ENCODE results near the gene PSMF1. TPM values are rescaled to one million over a fixed set of nuclear protein-coding genes. Genes with fewer than 3 reads are reported as not detected.

Gene PSMF1
- total RNA-seq, 1 experiment from 2014 or later: 153 TPM

- ChIA-PET RAD21 (ENCODE audit: low non-redundant PET in 1 of 2, low total read pairs in 2 of 2, uncharacterized antibody in 2 of 2, unreplicated experiment in 2 of 2) (no interaction called here), POLR2A (no interaction called here), CTCF (no interaction called here)
- Histone ChIP-seq H3K4me1 (ENCODE audit: control insufficient read depth in 1 of 2, insufficient read depth in 2 of 2, low read length in 2 of 2) (peaks cover 14 to 32% of the 10 kb centered on the region in 2 experiments; a peak in 3 of 4 replicates), H3K27ac (ENCODE audit: low read depth, low read length) (no peak overlapping the region), H3K4me2 (ENCODE audit: low read length) (no peak overlapping the region), H3K27me3 (ENCODE audit: insufficient read depth, low read length) (peaks cover 7% of the 10 kb centered on the region; the same call in 1 of the 2 replicates), H3K9me2 (ENCODE audit: insufficient read depth) (no peaks in the 10 kb centered on the region), H3K36me3 (ENCODE audit: control insufficient read depth in 1 of 2, insufficient read depth in 2 of 2, low read length in 2 of 2) (no peaks in the 10 kb centered on the region), H3K9ac (ENCODE audit: low read length) (no peak overlapping the region), H3K4me3 (replicated peaks in 1 of 2; ENCODE audit: low read depth in 1 of 2, low read length in 2 of 2) (no peak overlapping the region), H2AFZ (ENCODE audit: low read depth, low read length, poor library complexity, severe bottlenecking) (no peak overlapping the region), H3K9me3 (ENCODE audit: control insufficient read depth in 1 of 2, insufficient read depth in 1 of 2, low read depth in 1 of 2, low read length in 2 of 2) (no peaks in the 10 kb centered on the region), H3K79me2 (ENCODE audit: insufficient read depth, low read length) (no peaks in the 10 kb centered on the region), H4K20me1 (ENCODE audit: insufficient read depth) (no peaks in the 10 kb centered on the region)
- no peak for DNase-seq (ENCODE audit: low read depth, low spot score)
- no peak for TF ChIP-seq ZFX (IDR thresholded peaks at IDR 0.05)
- no peak for TF ChIP-seq JUND (IDR thresholded peaks at IDR 0.05)
- no peak for TF ChIP-seq ATF3 (IDR thresholded peaks at IDR 0.05)
- TF ChIP-seq CTCF (IDR thresholded peaks at IDR 0.05 in 2 of 3, conservative IDR thresholded peaks at IDR 0.05 in 1 of 3; ENCODE audit: borderline replicate concordance in 1 of 3, insufficient read depth in 1 of 3, low read depth in 2 of 3, low read length in 2 of 3): no peak
- no peak for TF ChIP-seq CBX3 (IDR thresholded peaks at IDR 0.05; ENCODE audit: low read depth)
- TF ChIP-seq POLR2AphosphoS5 (IDR thresholded peaks at IDR 0.05; ENCODE audit: low read depth, low read length): no peak
- TF ChIP-seq, protein P1, sequence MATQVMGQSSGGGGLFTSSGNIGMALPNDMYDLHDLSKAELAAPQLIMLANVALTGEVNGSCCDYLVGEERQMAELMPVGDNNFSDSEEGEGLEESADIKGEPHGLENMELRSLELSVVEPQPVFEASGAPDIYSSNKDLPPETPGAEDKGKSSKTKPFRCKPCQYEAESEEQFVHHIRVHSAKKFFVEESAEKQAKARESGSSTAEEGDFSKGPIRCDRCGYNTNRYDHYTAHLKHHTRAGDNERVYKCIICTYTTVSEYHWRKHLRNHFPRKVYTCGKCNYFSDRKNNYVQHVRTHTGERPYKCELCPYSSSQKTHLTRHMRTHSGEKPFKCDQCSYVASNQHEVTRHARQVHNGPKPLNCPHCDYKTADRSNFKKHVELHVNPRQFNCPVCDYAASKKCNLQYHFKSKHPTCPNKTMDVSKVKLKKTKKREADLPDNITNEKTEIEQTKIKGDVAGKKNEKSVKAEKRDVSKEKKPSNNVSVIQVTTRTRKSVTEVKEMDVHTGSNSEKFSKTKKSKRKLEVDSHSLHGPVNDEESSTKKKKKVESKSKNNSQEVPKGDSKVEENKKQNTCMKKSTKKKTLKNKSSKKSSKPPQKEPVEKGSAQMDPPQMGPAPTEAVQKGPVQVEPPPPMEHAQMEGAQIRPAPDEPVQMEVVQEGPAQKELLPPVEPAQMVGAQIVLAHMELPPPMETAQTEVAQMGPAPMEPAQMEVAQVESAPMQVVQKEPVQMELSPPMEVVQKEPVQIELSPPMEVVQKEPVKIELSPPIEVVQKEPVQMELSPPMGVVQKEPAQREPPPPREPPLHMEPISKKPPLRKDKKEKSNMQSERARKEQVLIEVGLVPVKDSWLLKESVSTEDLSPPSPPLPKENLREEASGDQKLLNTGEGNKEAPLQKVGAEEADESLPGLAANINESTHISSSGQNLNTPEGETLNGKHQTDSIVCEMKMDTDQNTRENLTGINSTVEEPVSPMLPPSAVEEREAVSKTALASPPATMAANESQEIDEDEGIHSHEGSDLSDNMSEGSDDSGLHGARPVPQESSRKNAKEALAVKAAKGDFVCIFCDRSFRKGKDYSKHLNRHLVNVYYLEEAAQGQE (IDR thresholded peaks at IDR 0.05; ENCODE audit: low read depth): no peak
- TF ChIP-seq EZH2 (IDR thresholded peaks at IDR 0.05): no peak
- no peak for TF ChIP-seq POLR2A (IDR thresholded peaks at IDR 0.05; ENCODE audit: borderline replicate concordance, extremely low read depth, insufficient read depth, insufficient read length)
- no peak for TF ChIP-seq TCF7L2 (IDR thresholded peaks at IDR 0.05; ENCODE audit: borderline replicate concordance, extremely low read depth, insufficient read depth, insufficient read length)
- TF ChIP-seq YY1 (IDR thresholded peaks at IDR 0.05; ENCODE audit: extremely low read depth, insufficient replicate concordance, low read depth, low read length): no peak
- no peak for TF ChIP-seq FOSL1 (IDR thresholded peaks at IDR 0.05; ENCODE audit: low read depth)
- no peak for TF ChIP-seq CEBPB (IDR thresholded peaks at IDR 0.05; ENCODE audit: low read depth)
- no peak for TF ChIP-seq SRF (IDR thresholded peaks at IDR 0.05; ENCODE audit: low read depth)
- TF ChIP-seq SIN3A (IDR thresholded peaks at IDR 0.05; ENCODE audit: low read depth): no peak
- TF ChIP-seq ZNF274 (IDR thresholded peaks at IDR 0.05; ENCODE audit: low read depth, low read length): no peak
- TF ChIP-seq, protein P2, sequence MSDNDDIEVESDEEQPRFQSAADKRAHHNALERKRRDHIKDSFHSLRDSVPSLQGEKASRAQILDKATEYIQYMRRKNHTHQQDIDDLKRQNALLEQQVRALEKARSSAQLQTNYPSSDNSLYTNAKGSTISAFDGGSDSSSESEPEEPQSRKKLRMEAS (IDR thresholded peaks at IDR 0.05): no peak
- intact Hi-C loops (cut with micrococcal nuclease): loop anchor here (10.0 kb wide), 1 partner anchor 374 kb away; no protein-coding TSS in a partner anchor
- no TSS peak for BruUV-seq (replicated peaks)
- ATAC-seq: no peak
Observed at GRCh38 chr20:1188347-1188746, 69.9 kb downstream of the PSMF1 start.
